ENCODE measurements around the gene HCN1.

DNA sequence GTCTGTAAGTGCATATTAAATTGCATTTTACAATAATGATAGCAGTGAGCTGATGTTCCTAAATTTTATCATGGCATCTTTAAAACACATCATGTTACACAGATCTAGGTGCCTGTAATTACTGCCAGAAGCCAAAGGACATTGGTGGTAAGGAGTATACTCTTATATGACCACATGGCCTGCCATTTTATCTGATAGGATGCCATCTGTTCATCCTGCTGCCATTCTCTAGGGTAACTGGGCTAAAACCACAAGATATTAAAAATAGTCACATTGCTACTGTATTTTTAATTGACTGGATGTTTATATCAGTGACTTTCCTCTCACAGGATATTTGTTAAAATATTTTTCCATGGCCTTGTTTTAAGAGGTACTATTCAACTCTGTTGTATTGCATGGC is 53.1 kb downstream of the HCN1 start:
- TF ChIP-seq, protein P1, sequence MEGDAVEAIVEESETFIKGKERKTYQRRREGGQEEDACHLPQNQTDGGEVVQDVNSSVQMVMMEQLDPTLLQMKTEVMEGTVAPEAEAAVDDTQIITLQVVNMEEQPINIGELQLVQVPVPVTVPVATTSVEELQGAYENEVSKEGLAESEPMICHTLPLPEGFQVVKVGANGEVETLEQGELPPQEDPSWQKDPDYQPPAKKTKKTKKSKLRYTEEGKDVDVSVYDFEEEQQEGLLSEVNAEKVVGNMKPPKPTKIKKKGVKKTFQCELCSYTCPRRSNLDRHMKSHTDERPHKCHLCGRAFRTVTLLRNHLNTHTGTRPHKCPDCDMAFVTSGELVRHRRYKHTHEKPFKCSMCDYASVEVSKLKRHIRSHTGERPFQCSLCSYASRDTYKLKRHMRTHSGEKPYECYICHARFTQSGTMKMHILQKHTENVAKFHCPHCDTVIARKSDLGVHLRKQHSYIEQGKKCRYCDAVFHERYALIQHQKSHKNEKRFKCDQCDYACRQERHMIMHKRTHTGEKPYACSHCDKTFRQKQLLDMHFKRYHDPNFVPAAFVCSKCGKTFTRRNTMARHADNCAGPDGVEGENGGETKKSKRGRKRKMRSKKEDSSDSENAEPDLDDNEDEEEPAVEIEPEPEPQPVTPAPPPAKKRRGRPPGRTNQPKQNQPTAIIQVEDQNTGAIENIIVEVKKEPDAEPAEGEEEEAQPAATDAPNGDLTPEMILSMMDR (IDR thresholded peaks at IDR 0.05), result no peak
- no peak for TF ChIP-seq POLR2A (IDR thresholded peaks at IDR 0.05)
